ENCODE measurements around the gene MRGPRD.
"Not testable (repeated sequence)": the region's sequence is repeated elsewhere in the genome, so short reads cannot be mapped to it uniquely, and the experiment has no call there.

The MRGPRD gene

DNA sequence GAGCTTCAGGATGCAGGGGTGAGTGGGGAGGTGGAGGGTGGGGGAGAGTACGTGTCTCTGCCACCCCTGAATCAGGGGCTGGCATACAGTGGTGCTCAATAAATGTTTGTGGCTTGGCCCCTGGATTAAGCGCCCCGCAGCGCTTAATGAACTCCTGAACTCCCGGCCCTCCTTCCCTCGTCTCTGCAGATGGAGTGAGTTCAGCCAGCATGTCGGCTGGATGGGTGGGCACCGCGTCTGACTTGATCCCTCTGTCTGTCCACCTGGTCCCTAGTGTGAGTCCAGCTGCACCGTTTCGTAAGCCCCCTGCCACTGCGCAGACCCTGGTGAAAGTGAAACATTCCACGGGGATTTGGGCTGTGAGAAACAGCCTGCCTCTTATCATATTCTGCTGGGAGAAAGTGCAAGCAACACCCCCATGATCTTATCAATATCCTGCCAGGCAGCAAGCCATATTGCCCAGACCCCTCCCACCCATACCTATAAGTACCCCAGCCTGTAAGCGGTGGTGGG is 12.0 kb upstream of the MRGPRD start:
- DNase-seq: no peak

DNA sequence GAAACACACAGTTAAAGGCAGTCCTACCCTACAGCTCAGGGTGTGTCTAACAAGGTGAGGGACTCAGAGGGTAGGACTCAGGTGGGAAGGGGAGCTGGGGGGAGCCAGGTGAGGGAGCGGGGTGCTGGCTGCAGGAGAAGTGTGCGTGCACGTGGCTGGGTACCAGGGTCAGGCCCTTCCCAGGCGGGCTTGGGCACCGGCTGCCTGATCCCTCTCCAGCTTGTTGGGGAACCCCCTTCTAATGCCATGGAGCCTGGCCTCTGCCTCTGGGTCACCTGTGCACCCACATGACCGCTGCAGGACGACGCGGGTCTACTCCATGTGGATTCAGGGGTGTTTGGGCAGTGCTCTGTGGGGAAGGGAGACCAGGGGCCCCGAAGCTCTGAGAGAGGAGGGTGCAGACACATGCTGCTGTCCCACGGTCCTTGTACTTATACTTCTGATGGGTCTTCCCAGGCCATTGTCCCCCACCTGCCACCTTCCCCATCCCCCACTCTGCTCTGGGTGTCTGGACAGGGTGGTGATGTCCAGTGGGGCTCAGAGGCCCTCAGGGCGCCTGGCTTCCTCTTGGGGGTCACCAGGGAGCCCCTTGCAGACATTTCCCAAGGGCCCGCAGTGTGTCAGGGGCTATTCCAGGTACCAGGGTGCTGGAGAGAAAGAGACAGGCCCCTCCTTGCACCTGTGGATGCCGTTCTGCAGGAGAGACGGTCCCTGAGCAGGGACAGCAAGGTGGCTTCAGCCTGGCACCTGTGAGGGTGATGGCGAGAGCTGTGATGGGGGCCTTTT is 10.4 kb upstream of the MRGPRD start:
- no peak for DNase-seq

DNA sequence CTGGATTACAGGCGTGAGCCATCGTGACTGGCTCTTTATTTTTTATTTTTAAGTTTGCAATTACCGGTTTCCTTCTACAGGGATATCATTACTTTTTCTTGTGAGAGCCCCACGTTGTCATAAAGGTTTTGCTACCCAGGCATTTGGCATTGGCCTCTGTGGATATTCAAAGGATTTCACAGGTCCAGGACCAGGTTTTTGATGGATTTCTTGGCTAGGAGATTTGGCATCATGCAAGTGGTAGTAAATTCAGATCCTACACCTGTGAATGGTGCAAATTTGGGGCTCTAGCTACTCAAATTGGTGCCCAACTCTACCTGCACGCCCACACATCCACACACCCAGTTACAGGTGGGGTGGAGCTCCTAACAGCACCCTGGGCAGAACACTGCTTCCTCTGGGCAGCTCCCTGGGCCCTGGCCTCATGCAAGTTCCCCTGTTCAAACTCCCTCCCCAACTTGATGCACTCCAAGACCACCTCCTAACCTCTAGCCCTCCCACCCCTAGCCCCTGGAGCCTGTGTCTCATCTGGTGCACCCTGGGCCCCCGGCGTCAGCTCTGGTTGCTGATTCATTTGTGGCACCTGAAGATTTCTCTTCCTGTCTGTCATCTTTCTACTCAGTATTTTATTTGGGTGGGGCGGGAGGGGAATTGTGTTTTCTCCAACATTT is 9.3 kb upstream of the MRGPRD start:
- no peak for DNase-seq

DNA sequence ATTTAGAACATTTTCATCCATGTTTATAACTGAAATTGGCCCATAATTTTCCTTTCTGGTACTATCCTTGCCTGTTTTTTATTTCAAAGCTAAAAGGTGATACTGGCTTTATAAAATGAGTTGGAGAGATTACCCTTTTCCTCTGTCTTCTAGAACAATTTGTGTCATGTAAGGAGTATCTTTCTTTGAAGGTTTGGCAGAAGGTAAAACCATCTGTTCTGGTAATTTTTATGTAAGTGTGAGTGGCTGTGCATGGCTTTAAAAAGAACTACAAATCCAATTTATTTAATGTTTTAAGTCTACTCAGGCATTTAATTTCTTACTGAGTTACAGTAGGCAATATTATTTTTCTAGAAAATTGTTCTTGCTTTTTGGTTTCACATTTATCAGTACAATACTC is 7.7 kb upstream of the MRGPRD start:
- DNase-seq: no peak

DNA sequence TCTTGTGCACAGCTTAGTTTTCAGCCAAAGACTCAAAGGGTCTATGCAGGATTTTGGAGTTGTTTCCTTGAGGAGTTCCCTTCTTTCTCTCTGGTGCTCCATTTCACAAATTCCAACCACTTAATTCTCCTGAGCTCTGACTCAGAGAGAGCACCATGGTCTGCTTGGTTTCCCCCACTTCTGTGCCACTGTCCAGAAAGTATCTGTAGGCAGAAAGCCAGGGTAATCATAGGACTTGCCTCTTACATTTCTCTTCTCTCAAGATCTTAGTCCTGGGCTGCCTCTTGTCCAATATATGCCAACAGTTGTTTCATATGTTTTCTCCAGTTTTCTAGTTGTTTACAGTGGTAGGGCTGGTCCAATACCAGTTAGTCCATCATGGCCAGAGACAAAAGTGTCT is 6.4 kb upstream of the MRGPRD start:
- DNase-seq: no peak

DNA sequence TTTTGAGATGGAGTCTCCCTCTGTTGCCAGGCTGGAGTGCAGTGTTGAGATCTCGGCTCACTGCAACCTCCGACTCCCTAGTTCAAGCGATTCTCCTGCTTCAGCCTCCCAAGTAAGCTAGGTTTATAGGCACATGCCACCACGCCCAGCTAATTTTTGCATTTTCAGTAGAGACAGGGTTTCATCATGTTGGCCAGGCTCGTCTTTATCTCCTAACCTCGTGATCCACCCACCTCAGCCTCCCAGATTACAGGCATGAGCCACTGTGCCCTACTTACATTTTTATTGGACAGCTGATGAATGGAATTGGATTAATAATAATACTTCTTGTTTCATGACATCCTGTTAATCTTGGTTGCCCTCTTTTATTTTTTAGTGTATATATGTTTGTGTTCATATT is 3.0 kb upstream of the MRGPRD start:
- DNase-seq: no peak

DNA sequence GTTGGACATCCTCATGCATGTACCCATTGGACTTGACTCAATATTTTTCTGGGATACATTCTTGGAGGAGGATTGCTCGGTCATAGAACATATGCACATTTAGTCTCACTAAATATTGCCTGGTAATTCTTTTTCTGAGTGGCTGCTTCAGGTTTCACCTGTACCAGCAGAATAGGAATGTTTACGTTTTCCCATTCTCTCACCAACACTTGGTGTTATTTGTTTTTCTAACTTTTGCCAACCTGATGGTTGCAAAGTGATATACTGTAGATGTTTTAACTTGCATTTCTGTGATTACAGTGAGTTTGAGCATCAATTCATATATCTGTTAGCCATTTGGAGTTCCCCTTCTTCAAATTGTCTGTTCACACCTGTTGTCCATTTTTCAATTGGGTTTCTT is 1.3 kb upstream of the MRGPRD start:
- no peak for DNase-seq

DNA sequence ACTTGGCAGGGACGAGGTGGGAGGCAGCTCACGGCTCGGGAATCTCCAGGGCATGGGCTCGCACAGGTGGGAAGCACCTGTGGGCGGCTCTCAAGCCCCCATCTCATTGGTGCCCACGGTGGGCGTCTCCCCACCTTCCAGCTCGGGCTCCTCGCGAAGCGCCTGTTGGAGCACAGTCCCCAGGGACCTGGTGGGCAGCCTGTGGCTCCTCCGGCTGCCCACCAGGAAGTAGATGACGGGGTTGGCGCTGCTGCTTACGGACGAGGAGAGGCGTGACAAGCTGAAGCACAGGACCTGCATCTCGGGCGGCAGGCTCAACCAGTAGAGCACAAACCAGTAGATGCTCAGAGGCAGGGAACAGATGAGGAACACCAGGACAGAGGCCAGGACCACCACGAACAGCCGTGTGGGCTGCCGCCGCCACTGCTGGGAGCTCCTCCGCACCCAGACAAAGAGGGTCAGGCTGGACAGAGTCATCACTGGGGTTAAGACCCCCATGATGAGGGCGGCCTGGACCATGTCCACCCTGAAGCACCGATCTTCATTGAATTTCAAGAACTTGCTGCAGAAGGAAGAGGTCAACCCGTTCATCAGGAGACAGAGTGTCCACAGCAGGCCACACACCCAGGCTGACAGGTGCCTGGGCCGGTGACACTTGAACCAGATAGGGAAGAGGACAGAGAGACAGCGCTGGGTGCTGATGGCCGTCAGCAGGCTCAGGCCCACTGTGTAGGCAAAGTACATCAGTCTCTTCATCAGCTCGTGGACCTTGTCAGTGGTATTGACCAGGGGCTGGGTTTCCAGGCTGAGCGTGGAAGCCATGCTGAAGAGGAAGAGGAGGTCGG is 633 bp downstream of the MRGPRD start:
- no peak for DNase-seq

DNA sequence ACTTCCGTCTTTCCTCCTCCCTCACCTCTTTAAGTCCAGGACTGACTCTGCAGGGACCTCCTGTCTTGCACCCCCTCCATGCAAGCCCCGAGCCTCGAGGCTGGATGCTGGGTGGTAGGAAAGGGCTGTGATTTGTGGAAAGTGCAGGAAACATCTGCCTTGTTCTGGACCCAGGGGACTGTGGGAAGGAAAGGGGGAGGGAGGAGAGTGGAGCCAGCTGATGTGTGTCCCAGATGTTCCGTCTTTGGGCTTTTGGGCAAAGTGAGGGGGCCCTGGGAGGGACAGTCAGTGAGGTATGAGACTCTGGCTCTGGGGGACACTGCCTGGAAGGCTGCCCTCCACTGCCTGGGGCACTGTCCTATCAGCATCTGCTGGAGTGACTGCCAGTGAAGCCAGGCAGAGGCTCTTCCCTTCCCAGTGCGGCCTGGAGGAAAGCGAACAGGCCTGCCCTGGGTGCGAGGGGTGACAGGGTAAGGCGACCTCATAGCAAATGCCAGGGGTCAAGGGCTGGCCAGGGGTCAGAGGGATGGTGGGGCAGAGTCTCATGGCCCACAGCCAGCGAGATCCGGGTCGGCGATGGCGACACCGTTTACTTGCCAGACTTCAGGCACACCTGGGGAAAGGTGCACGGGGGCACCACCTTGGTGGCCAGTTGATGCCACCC is 1.7 kb downstream of the MRGPRD start:
- no peak for DNase-seq

DNA sequence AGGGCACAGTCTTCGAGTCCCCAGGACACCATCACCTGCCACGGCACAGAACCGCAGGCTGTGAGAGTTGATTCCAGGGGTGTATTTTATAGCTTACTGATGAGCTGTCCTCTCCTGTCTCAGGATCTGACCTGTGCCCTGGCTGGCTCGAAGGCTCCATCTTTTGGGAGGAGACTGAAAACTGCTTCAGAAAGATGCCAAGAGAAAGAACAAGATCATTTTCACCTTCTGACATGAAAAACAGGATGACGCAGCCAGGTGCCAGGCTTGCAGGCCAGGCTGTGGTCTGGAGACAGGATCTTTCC is 2.2 kb downstream of the MRGPRD start:
- no peak for DNase-seq

DNA sequence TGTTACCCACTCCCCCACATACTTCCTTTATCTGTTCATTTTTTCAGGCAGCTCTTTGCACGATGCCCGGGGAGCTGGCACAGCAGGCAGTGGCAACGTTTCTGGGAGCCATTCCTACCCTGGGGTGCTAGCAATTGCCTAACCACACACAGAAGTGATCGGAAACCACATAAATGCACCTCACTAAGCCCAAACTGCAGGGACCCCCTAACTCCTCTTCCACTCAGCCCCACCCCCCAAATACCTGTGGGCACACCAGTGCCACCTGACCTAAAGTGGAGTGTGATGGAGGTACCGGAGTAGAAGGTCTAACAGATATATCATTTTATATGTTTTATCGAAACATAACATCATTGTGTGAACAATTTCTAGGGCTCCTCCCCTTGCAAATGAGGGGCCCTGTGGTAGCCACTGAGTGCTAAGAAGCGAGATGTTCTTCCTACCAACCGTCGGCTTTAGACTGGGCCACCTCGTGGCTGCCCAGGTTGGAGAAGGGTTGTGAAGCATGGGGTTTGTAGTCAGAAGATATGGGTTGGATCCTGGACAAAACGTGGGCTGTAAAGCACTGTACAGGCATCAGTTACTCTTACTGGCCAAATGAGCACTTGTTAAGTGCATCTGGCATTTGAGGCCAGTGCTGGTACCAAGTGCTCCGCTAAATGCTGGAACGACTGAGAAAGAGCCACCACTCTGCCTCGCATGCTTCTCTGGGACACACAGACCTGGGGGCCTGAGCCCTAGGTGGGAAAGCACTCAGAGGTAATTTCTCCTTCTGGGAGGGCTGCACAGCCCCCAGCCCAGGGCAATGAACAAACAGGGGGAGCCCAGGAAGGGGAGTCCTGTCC is 2.8 kb downstream of the MRGPRD start:
- no peak for DNase-seq

DNA sequence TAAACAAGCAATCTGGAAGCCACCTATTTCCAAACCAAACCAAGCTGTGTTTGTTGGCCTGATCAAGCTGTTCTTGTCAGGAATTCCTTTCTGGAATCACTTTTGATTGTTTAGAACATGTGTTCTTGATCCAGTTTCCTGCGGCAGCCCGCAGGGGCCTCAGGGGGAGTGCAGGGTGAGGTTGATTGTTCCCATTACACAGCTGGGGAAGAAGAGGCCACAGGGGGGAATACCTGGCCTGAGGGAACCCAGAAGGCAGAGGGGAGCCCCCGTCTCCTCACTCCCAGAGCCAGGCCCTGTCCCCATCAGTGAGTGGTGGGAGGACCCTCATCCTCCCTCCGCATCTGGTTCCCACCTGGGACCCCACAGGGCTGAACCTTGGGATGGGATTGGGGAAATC is 4.2 kb downstream of the MRGPRD start:
- no peak for DNase-seq

DNA sequence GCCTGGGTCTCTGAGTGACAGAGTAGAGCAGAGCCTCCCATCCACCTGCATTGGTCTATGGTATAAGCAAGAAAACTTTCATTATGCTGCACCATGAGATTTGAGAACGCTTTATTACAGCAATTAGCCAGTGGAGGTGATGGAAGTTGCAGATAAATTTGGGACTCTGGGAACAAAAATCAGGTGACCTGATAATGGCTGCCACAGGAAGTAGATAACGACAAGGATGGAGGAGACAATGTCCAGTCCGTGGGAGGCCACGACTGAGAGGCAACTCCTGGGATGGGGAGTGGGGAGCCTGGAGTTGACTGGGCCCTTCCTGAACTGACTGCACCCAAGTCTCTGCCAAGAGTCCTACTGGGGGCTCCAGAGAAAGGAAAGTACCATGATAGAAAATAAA is 4.7 kb downstream of the MRGPRD start:
- DNase-seq: no peak

DNA sequence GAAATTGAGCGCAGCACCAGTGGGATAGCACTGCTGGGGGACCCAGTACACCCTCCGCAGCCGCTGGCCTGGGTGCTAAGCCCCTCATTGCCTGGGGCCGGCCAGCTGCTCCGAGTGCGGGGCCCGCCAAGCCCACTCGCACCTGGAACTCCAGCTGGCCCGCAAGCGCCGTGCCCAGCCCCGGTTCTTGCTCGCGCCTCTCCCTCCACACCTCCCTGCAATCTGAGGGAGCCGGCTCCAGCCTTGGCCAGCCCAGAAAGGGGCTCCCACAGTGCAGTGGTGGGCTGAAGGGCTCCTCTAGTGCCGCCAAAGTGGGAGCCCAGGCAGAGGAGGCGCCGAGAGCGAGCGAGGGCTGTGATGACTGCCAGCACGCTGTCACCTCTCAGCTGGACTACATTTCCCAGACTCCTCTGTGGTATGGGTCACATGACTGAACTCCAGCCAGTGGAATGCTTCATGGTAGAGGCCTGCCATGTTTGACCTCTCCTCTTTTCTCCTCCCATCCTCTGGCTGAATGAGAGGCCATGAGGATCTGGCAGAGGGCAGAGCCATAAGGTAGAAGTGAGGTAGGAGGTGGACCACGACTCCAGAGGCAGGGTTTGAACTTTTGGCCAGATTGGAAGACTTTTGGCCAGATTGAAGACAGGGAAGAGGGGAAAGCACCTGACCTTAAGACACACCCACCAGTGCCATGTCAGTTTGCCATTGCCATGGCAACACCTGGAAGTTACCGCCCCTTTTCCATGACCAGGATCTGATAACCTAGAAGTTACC is 6.2 kb downstream of the MRGPRD start:
- DNase-seq: no peak

DNA sequence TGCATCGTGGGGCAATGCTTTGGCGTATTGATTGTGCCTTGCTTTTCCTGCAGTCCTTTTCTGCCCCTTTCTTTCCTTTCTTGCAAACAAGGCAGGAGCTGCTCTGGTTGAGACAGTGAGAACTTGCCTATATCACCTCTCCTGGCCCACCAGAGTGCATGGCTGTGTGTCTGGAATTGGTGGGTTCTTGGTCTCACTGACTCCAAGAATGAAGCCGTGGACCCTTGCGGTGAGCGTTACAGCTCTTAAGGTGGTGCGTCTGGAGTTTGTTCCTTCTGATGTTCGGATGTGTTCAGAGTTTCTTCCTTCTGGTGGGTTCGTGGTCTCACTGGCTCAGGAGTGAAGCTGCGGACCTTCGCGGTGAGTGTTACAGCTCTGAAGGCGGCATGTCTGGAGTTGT is 7.1 kb downstream of the MRGPRD start:
- not testable (repeated sequence) for DNase-seq

DNA sequence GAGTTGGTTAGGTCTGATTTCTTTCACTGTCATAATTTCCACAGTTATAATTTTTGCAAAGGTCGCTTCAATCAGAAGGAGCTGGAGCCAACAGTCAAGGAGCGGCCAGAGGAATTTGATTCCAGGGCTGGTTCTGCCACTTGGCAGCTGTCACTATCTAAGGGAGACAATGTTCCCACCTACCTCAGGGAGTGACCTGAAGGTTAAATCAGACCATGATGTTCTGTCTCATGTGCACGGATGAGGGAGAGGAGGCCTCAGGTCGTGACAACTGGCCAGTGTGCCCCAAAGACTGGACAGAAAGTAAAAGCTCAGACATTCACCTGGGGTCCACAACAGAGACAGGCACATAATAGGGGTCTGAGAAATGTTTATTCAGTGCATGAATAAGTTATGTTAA is 7.6 kb downstream of the MRGPRD start:
- no peak for DNase-seq

DNA sequence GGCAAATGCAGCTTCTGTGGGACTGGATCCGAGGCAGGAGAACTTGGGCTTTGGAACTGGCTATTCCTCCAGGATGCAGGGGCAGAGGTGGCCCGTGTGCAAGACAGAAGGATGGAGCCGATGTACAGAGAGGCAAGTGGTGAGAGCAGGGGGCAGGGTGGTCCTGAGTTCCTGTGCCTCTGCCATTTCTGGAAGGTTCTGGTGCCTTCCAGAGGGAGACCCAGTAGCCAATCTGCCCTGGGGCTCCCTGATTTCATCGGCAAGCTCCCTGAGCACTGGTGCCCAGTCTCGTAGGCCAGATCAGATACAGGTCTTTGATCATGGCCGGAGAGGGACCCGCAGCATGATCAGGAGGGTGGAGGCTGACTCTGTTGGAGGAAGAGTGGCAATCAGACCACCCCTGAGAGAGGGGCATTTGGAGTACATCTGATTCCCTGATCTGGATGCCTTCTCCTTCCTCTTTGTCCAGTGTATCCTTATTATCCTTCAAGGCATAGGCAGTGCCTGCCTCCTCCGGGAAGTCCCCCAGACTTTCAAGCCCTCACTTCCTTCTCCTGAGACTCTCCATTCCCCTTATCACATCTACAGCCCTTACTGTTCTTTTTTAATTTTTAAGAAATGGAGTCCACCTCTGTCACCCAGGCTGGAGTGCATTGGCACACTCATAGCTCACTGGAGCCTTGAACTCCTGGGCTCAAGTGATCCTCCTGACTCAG is 9.7 kb downstream of the MRGPRD start:
- DNase-seq: no peak

DNA sequence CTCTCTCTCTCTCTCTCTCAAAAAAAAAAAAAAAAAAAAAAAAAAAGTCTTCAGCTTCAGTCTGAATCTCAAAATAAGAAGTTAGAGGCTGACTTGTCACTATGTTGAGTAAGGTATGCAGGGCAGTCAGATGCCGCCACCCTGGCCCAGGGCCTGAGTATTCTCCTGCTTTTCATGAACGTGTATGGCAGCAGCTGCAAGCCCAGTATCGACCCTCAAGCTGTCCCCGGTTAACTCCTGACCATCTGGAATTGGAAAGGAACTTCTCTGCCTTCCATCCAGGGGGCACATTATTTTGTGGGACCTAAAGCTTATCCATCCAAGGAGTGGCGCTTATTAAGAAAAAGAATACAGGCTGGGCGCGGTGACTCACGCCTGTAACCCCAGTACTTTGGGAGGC is 11.4 kb downstream of the MRGPRD start:
- no peak for DNase-seq

DNA sequence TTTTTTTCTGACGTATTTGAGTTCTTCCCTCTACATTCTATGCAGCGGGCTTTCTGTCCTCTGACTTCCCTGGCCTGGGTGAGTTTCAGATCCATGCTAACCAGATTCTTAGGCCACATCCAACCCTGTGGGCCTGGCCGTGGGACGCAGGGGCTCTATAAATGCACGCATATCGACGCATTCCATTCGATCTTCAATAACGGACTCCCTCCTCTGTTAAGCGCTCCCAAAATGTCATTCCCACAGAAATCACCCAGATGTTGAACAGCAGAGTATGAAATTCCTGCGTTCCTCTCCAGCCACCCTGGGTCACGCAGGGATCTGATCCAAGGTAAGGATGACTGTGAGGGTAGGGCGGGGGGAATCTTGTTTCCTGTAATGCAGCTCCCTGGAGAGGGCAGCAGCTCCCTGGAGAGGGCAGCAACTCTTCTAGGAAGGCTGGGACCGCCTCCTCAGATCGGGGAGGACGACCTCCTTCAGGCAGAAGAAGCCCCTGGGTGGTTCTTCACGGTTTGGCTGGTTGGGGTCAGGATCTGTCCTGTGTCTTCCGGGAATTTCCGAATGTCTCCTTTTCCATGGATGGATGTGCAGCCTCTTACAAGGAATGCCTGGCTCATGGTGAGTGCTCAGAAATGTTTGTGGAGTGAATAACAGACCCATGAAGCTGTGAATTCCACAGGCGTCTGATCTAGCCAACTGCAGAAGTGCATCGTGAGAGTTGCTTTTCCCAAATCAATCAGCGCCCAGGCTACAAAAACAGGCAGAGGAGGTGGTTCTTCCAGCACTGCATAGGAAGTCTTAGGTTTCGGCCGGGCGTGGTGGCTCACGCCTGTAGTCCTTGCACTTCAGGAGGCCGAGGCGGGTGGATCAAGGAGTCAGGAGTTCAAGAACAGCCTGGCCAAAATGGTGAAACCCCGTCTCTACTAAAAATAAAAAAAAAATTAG is 12.2 kb downstream of the MRGPRD start:
- no peak for DNase-seq
